Measurements from ENCODE around the gene TMC1. TPM values are rescaled to one million over a fixed set of nuclear protein-coding genes. Genes with fewer than 3 reads are reported as not detected.

Gene TMC1
- total RNA-seq, 1 donor from 2014 or later: not detected

GRCh38 chr9:72817413-72817812 is 296.0 kb downstream of the TMC1 start:
- H3K36me3 ChIP-seq: no peaks in the 10 kb centered on the region
- TF ChIP-seq CTCF (IDR thresholded peaks at IDR 0.05): no peak
- no peak for DNase-seq
- H3K4me3 ChIP-seq: no peak overlapping the region
- no peak overlapping the region for H3K27ac ChIP-seq
- H3K9me3 ChIP-seq: no peaks in the 10 kb centered on the region
- no peak for ATAC-seq
- no peaks in the 10 kb centered on the region for H3K27me3 ChIP-seq
- intact Hi-C loops (cut with DNase I): no loop called here
- no peaks in the 10 kb centered on the region for H3K4me1 ChIP-seq

GRCh38 chr9:72818385-72818784 is 297.0 kb downstream of the TMC1 start:
- Histone ChIP-seq H3K27ac (no peak overlapping the region), H3K36me3 (no peaks in the 10 kb centered on the region), H3K4me1 (no peaks in the 10 kb centered on the region), H3K9me3 (no peaks in the 10 kb centered on the region), H3K27me3 (no peaks in the 10 kb centered on the region), H3K4me3 (no peak overlapping the region)
- no peak for TF ChIP-seq CTCF (IDR thresholded peaks at IDR 0.05)
- intact Hi-C loops (cut with DNase I): no loop called here
- no peak for ATAC-seq
- no peak for DNase-seq

GRCh38 chr9:72823971-72824370 is 302.6 kb downstream of the TMC1 start:
- Histone ChIP-seq H3K9me3 (no peaks in the 10 kb centered on the region), H3K27me3 (no peaks in the 10 kb centered on the region), H3K27ac (no peak overlapping the region), H3K36me3 (no peaks in the 10 kb centered on the region), H3K4me1 (peaks cover 8% of the 10 kb centered on the region), H3K4me3 (no peak overlapping the region)
- ATAC-seq (no peak), DNase-seq (no peak)
- no peak for TF ChIP-seq CTCF (IDR thresholded peaks at IDR 0.05)
- intact Hi-C loops (cut with DNase I): no loop called here

- intact Hi-C loops (cut with DNase I): no loop called here
- H3K27ac ChIP-seq: peak overlapping the region; percentile 3
These were observed 305.9 kb downstream of the TMC1 start for GRCh38 chr9:72826996-72827949.

GRCh38 chr9:72827950-72828731 is 306.7 kb downstream of the TMC1 start:
- intact Hi-C loops (cut with DNase I): no loop called here
- TF ChIP-seq CTCF (IDR thresholded peaks at IDR 0.05): no peak
- Histone ChIP-seq H3K36me3 (no peaks in the 10 kb centered on the region), H3K4me3 (no peak overlapping the region), H3K4me1 (peaks cover 8% of the 10 kb centered on the region), H3K27me3 (no peaks in the 10 kb centered on the region), H3K27ac (peak overlapping the region; percentile 3), H3K9me3 (no peaks in the 10 kb centered on the region)
- DNase-seq (no peak), ATAC-seq (peak; percentile 78)

More at GRCh38 chr9:72826996-72827949, 305.9 kb downstream of the TMC1 start:
- Histone ChIP-seq H3K27me3 (no peaks in the 10 kb centered on the region), H3K4me3 (no peak overlapping the region), H3K4me1 (peaks cover 8% of the 10 kb centered on the region), H3K36me3 (no peaks in the 10 kb centered on the region), H3K9me3 (no peaks in the 10 kb centered on the region)
- DNase-seq (no peak), ATAC-seq (no peak)
- TF ChIP-seq CTCF (IDR thresholded peaks at IDR 0.05): no peak
